Naive thymus-derived CD8-positive, alpha-beta T cell (primary cell): Measurements from ENCODE around the gene OR2C3. TPM values are rescaled to one million over a fixed set of nuclear protein-coding genes. Genes with fewer than 3 reads are reported as not detected.
"Not testable (repeated sequence)": the region's sequence is repeated elsewhere in the genome, so short reads cannot be mapped to it uniquely, and the experiment has no call there.

Experiments
- ATAC-seq, 2 donors: fragments of 150-1000 bp; cut with Tn5 transposase in 1 of 2; sonication (Bioruptor Pico), chemical (Tn5 transposase) in 1 of 2; 1 replicate in 1 of 2; 2 replicates in 1 of 2; pipeline ENCODE4 v1.10.0; 2021; ENCODE audit warnings: mild to moderate bottlenecking in 2 of 2, moderate library complexity in 2 of 2
- POLR2A ChIA-PET: fragments of 350-600 bp; sonication (Branson Sonifier 250); formaldehyde crosslinking; loops from one replicate; lab custom pipeline; 2021; ENCODE audit warnings: antibody characterized with exemption; lab: Charles Lee
- DNase-seq, 10 donors: peaks; one replicate each; pipeline versions ENCODE4 v3.0.0 to v3.0.0-alpha.2; 2020 to 2022
- H3K27ac Mint-ChIP-seq, 10 donors: one replicate each; pipeline ENCODE4 v1.8.0; 2020 to 2022; ENCODE audit warnings: mild to moderate bottlenecking in 10 of 10, mixed read lengths in 10 of 10, moderate library complexity in 4 of 10, inconsistent platforms in 1 of 10
- H3K27me3 Mint-ChIP-seq, 5 donors: one replicate each; pipeline ENCODE4 v1.8.0; 2021 to 2022; ENCODE audit warnings: mixed read lengths in 5 of 5
- H3K36me3 Mint-ChIP-seq, 3 donors: one replicate each; pipeline ENCODE4 v1.8.0; 2020 to 2022; ENCODE audit warnings: mixed read lengths in 3 of 3, mild to moderate bottlenecking in 2 of 3, inconsistent platforms in 1 of 3
- H3K4me1 Mint-ChIP-seq, 4 donors: one replicate each; pipeline ENCODE4 v1.8.0; 2021 to 2022; ENCODE audit warnings: mixed read lengths in 4 of 4
- H3K4me3 Mint-ChIP-seq, 10 donors: one replicate each; pipeline ENCODE4 v1.8.0; 2020 to 2022; ENCODE audit warnings: mild to moderate bottlenecking in 10 of 10, mixed read lengths in 10 of 10, moderate library complexity in 6 of 10, inconsistent platforms in 1 of 10
- H3K9me3 Mint-ChIP-seq, 9 donors: one replicate each; pipeline ENCODE4 v1.8.0; 2020 to 2022; ENCODE audit warnings: mixed read lengths in 9 of 9, mild to moderate bottlenecking in 3 of 9, inconsistent platforms in 1 of 9, moderate library complexity in 1 of 9
- polyA plus RNA-seq, 3 donors: library from polyadenylated mRNA; unstranded; fragments of 300-500 nt; fragmentation: Illumina TruSeq; gene quantifications; one replicate each; pipeline ENCODE4 v1.2.3, GENCODE V29; 2021
- total RNA-seq, 8 experiments: library from RNA in 2 of 8; stranded (reverse) in 2 of 8; gene quantifications; one replicate each; pipeline ENCODE4 v1.2.3 and lab custom pipeline; 2021 to 2026

Gene OR2C3
- total and polyA plus RNA-seq, 5 experiments from 2014 or later: not detected

DNA sequence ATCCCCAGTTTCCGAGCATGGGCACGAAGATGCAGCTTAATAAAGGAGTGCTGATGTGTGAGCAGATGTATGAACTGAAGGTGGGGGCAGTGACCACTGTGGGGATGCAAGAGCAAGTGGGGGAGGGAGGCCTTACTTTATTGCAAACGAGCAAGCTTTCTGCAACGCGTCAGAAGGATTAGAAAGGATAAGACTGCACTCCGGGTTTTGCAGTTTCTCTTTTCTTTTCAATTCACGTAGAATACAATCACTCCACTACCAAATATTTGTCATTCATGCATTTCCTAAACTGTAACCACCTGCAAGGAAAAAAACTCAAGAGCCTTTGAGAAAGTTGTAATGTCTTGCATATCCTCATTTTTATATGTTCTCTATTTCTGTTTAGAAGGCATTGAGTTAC lies 4.3 kb upstream of the OR2C3 start:
- Mint-ChIP-seq H3K36me3 (no peaks in the 10 kb centered on the region), H3K27ac (no peak overlapping the region), H3K4me1 (peaks cover 0 to 4% (median 1%) of the 10 kb centered on the region in 4 donors), H3K9me3 (no peaks in the 10 kb centered on the region), H3K27me3 (peaks cover 3 to 19% (median 13%) of the 10 kb centered on the region in 5 donors), H3K4me3 (no peak overlapping the region)
- ATAC-seq: no peak
- POLR2A ChIA-PET: no interaction called here
- DNase-seq: no peak

DNA sequence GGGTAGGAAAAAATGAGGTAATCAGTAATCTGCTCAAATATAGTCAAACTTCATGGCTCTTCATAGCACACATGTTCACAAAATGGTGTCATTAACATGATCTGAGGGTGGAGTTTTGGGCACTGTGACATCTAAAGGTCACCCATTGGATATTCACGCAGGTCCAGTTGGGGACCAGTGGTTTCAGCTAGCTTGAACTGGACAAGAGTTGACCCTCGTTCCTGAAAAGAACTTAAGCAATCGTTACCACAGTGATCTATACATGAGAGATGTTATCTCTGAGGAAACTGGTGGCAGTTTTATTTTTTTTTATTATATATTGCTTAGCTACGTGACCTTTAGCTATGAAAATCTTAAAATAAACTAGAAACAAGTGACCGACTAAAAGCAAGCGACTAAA lies 3.0 kb upstream of the OR2C3 start:
- H3K36me3 Mint-ChIP-seq: no peaks in the 10 kb centered on the region
- H3K4me3 Mint-ChIP-seq: no peak overlapping the region
- H3K9me3 Mint-ChIP-seq: no peaks in the 10 kb centered on the region
- H3K27ac Mint-ChIP-seq: no peak overlapping the region
- ATAC-seq (no peak), DNase-seq (no peak)
- peaks cover 0 to 4% (median 1%) of the 10 kb centered on the region in 4 donors for H3K4me1 Mint-ChIP-seq
- POLR2A ChIA-PET: no interaction called here
- H3K27me3 Mint-ChIP-seq: peaks cover 3 to 24% (median 13%) of the 10 kb centered on the region in 5 donors

DNA sequence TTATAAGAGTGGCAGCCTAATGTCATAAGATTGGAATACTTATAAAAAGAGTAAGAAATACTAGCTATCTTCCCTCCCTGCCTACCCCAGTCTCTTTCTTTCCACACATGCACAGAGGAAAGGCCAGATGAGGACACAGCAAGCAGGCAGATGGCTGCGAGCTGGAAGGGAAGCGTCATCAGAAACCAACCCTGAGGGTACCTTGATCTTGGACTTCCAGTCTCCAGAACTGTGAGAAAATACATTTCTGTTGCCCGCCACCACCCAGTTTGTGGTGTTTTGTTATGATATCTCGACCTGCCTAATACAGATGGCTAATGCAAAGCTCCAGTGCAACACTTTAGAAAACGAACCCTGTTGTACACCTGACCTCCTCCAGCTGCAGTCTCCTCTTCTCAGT lies 2.3 kb upstream of the OR2C3 start:
- no peaks in the 10 kb centered on the region for H3K9me3 Mint-ChIP-seq

DNA sequence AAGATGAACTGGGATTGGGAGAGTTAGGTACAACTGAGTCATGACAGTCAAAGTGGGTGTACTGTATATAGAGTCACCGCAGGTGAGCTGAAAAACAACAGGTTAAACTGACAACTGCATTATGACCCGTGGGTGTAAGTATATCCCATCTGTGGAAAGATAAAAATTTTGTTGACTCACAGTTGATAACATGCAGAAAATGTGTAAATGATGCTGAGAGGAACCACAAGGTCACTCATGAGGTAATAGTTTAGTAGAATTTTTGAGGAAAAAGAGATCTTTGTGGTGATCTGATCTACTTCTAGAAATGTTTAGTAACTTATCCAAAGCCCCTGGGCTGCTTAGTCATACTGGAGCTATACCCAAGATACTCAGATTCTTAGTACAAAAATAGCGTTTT lies 838 bp downstream of the OR2C3 start:
- Mint-ChIP-seq H3K36me3 (no peaks in the 10 kb centered on the region), H3K4me1 (peaks cover 0 to 4% (median under 1%) of the 10 kb centered on the region in 4 donors), H3K4me3 (no peak overlapping the region), H3K27ac (no peak overlapping the region), H3K27me3 (peaks cover 2 to 23% (median 11%) of the 10 kb centered on the region in 5 donors), H3K9me3 (no peaks in the 10 kb centered on the region)
- no peak for ATAC-seq
- DNase-seq: no peak
- POLR2A ChIA-PET: no interaction called here

More for the DNA sequence above, 2.3 kb upstream of the OR2C3 start:
- Mint-ChIP-seq H3K27ac (no peak overlapping the region), H3K4me1 (peaks cover 0 to 4% (median 1%) of the 10 kb centered on the region in 4 donors), H3K27me3 (peaks cover 3 to 21% (median 13%) of the 10 kb centered on the region in 5 donors), H3K4me3 (no peak overlapping the region), H3K36me3 (no peaks in the 10 kb centered on the region)
- ATAC-seq (no peak), DNase-seq (no peak)
- POLR2A ChIA-PET: no interaction called here

GRCh38 chr1:247531937-247532336 lies 4.3 kb downstream of the OR2C3 start:
- ATAC-seq: no peak
- Mint-ChIP-seq H3K36me3 (no peaks in the 10 kb centered on the region), H3K4me1 (no peaks in the 10 kb centered on the region), H3K9me3 (peaks cover 0 to 1% (median 0%) of the 10 kb centered on the region in 9 donors), H3K4me3 (no peak overlapping the region), H3K27ac (no peak overlapping the region), H3K27me3 (peaks cover 3 to 20% (median 6%) of the 10 kb centered on the region in 5 donors)
- POLR2A ChIA-PET: no interaction called here
- no peak for DNase-seq

- peaks cover 3 to 23% (median 6%) of the 10 kb centered on the region in 5 donors for H3K27me3 Mint-ChIP-seq
- H3K9me3 Mint-ChIP-seq: peaks cover 0 to 1% (median 0%) of the 10 kb centered on the region in 9 donors
- no peaks in the 10 kb centered on the region for H3K36me3 Mint-ChIP-seq
- no peak overlapping the region for H3K27ac Mint-ChIP-seq
- H3K4me1 Mint-ChIP-seq: no peaks in the 10 kb centered on the region
- no peak for ATAC-seq
- no peak for DNase-seq
- H3K4me3 Mint-ChIP-seq: no peak overlapping the region
- POLR2A ChIA-PET: no interaction called here
Measured at GRCh38 chr1:247530785-247531184, 5.5 kb downstream of the OR2C3 start.

DNA sequence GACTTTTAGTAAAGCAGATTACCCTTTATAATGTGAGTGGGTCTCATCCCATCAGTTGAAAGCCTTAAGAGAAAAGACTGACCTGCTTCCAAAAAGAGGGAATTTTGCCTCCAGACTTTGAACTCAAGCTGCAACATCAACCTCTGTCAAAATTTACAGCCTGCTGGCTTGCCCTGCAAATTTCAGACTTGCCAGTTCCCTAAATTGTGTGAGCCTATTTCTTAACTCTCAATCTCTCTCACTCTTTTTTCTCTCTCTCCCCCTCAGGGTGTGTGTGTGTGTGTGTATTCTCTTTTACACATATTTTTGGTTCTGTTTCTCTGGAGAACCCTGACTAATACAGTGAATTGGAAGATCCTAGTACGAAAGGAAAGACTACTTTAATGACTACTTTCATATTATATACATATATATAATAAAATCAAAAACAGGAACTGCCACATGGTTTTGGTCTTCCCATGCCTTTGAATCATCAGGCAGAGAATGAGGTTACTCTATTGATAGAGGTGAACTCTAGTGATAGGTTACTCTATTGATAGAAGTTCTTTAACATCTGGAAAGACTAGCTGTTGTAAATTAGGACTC lies 6.4 kb downstream of the OR2C3 start:
- ATAC-seq (no peak), DNase-seq (no peak)
- POLR2A ChIA-PET: no interaction called here
- H3K4me1 Mint-ChIP-seq: no peaks in the 10 kb centered on the region
- H3K27ac Mint-ChIP-seq: no peak overlapping the region
- peaks cover 0 to 1% (median 0%) of the 10 kb centered on the region in 9 donors for H3K9me3 Mint-ChIP-seq
- H3K4me3 Mint-ChIP-seq: no peak overlapping the region
- peaks cover 4 to 31% (median 9%) of the 10 kb centered on the region in 5 donors for H3K27me3 Mint-ChIP-seq
- H3K36me3 Mint-ChIP-seq: no peaks in the 10 kb centered on the region

DNA sequence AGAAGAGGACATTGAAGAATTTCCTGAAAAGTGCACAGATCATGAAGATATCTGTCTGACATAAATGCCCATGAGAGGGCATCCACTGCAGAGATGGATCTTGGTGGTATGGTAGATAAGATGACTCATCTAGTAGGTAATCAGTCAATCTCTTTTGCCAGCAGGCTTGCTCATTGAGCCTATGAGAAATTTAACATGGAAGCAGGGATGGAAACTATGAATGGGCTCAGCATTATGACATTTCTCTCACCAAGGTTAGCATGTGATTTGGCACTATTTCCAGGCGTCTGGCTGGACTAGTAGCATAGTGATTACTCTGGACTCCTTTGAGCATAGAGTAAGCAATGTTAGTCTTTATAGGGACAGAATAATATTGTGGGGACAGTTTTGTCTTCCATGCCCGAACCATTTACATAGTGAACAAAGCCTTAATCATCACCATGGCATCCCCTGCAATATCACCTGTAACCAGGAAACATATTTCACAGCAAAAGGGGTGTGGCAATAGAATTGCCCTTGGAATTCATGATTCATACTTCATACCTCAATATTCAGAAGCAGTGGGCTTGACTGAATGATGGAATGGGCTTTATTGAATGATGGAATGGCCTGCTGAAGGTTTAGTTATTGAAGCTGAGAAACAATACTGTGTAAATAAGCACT lies 7.3 kb downstream of the OR2C3 start:
- ATAC-seq (no peak), DNase-seq (no peak)
- no peak overlapping the region for H3K4me3 Mint-ChIP-seq
- POLR2A ChIA-PET: no interaction called here
- H3K9me3 Mint-ChIP-seq: peaks cover 0 to 1% (median 0%) of the 10 kb centered on the region in 9 donors
- no peak overlapping the region for H3K27ac Mint-ChIP-seq
- no peaks in the 10 kb centered on the region for H3K4me1 Mint-ChIP-seq
- no peaks in the 10 kb centered on the region for H3K36me3 Mint-ChIP-seq
- peaks cover 6 to 39% (median 14%) of the 10 kb centered on the region in 5 donors for H3K27me3 Mint-ChIP-seq

- peaks cover 3 to 37% (median 19%) of the 10 kb centered on the region in 5 donors for H3K27me3 Mint-ChIP-seq
Measured at GRCh38 chr1:247521886-247522285, 14.4 kb downstream of the OR2C3 start.

GRCh38 chr1:247518613-247518891 lies 17.7 kb downstream of the OR2C3 start:
- POLR2A ChIA-PET: no interaction called here
- Mint-ChIP-seq H3K27ac (no peak overlapping the region), H3K27me3 (peaks cover 4 to 29% (median 23%) of the 10 kb centered on the region in 5 donors)

More at GRCh38 chr1:247521886-247522285, 14.4 kb downstream of the OR2C3 start:
- POLR2A ChIA-PET, H3K4me1 Mint-ChIP-seq, DNase-seq, ATAC-seq, H3K4me3 Mint-ChIP-seq, H3K27ac Mint-ChIP-seq: not testable (repeated sequence)
- Mint-ChIP-seq H3K9me3 (peaks cover 0 to 19% (median 7%) of the 10 kb centered on the region in 9 donors), H3K36me3 (peaks cover 0 to 10% (median 1%) of the 10 kb centered on the region in 3 donors)

GRCh38 chr1:247517795-247518612 lies 18.2 kb downstream of the OR2C3 start:
- Mint-ChIP-seq H3K36me3 (peaks cover 0 to 18% (median 1%) of the 10 kb centered on the region in 3 donors), H3K27ac (no peak overlapping the region), H3K9me3 (peaks cover 0 to 21% (median 5%) of the 10 kb centered on the region in 9 donors), H3K4me1 (no peaks in the 10 kb centered on the region), H3K27me3 (peaks cover 4 to 29% (median 23%) of the 10 kb centered on the region in 5 donors), H3K4me3 (peak overlapping the region in 6 of 10 donors; percentile 28 to 57 (median 49))
- ATAC-seq: peak in 1 of 2 donors; percentile 25
- POLR2A ChIA-PET: no interaction called here
- DNase-seq: peak in 2 of 10 donors; percentile 2 to 5

More at GRCh38 chr1:247518613-247518891, 17.7 kb downstream of the OR2C3 start:
- peaks cover 0 to 18% (median 1%) of the 10 kb centered on the region in 3 donors for H3K36me3 Mint-ChIP-seq
- DNase-seq (no peak), ATAC-seq (no peak)
- peak overlapping the region in 1 of 10 donors; percentile 57 for H3K4me3 Mint-ChIP-seq
- no peaks in the 10 kb centered on the region for H3K4me1 Mint-ChIP-seq
- peaks cover 0 to 23% (median 9%) of the 10 kb centered on the region in 9 donors for H3K9me3 Mint-ChIP-seq

- ATAC-seq (no peak), DNase-seq (no peak)
- Mint-ChIP-seq H3K27ac (no peak overlapping the region), H3K4me1 (no peaks in the 10 kb centered on the region), H3K4me3 (no peak overlapping the region), H3K27me3 (peaks cover 0 to 5% (median 2%) of the 10 kb centered on the region in 5 donors), H3K9me3 (no peaks in the 10 kb centered on the region), H3K36me3 (no peaks in the 10 kb centered on the region)
- POLR2A ChIA-PET: no interaction called here
Measured at GRCh38 chr1:247506831-247507230, 29.4 kb downstream of the OR2C3 start.

DNA sequence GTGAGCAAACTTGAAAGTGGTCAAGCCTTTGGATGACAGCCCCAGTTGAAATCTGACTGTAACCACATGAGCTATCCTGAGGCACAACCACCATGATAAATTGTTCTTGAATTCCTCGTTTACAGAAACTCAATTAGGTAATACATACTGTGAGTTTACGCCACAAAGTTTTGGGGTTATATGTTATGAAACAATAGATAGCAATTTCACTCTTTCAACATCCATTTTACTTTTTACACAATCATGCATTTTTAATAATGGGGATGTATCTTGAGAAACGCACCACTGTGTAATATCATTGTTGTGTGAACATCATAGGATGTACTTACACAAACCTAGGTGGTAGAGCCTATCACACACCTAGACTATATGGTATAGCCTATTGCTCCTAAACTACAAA lies 35.4 kb downstream of the OR2C3 start:
- Mint-ChIP-seq H3K4me3 (no peak overlapping the region), H3K36me3 (no peaks in the 10 kb centered on the region), H3K4me1 (no peaks in the 10 kb centered on the region), H3K27ac (no peak overlapping the region), H3K9me3 (no peaks in the 10 kb centered on the region), H3K27me3 (peaks cover 0 to 10% (median 4%) of the 10 kb centered on the region in 5 donors)
- DNase-seq (no peak), ATAC-seq (no peak)
- POLR2A ChIA-PET: no interaction called here
